Measurements from ENCODE around the gene OR5F1.

The OR5F1 gene

DNA sequence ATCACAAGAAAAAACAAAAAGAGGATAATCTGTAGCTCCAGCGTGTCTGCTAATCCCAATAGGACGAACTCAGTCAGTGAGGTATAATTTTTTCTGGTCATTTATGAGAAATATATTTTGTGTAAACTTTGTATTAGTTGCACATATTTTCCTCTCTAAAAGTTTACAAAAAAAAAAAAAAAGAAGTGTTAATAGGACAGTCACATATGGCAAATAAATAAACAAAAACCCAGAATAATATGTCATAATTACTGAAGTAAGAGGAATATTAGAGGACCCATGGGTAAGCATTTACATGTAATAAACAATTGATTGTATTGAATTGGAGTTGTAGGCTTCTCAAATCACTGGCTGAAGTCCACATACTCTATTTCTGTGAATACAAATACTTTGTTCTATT lies at the start of gene OR5F1:
Gene OR5F1 (minus strand): TSS at position 101 of the 400 bp plus-strand sequence. CDS start 0 bp downstream, at position 101.
- DNase-seq (ENCODE audit: low spot score) = no peak

DNA sequence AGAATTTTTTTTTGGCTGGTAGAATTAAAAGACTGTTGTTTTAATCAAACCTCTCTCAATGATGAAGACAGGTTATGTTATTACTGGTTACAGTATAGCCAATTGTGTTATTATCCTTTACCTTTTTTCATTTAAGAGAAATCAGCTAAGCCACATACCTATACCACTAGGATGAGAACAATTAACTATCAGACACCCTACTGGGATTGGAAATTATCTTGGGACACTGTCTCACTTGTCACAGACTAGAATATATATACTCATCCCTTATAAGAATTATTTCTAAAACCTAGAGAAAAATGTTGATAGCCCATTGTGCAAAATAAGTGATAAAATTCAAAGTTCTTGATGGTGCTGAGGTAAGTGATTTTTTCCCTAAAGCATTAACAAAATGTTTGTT lies 32.9 kb upstream of the OR5F1 start, which contains the start of gene OR5AS1:
Gene OR5AS1 (plus strand): TSS at position 301 of the 400 bp plus-strand sequence. CDS start 2,765 bp downstream, outside the sequence.
- DNase-seq (ENCODE audit: low spot score) = no peak

GRCh38 chr11:56013805-56014204 lies 19.4 kb upstream of the OR5F1 start:
- DNase-seq (ENCODE audit: low spot score) = no peak

DNA sequence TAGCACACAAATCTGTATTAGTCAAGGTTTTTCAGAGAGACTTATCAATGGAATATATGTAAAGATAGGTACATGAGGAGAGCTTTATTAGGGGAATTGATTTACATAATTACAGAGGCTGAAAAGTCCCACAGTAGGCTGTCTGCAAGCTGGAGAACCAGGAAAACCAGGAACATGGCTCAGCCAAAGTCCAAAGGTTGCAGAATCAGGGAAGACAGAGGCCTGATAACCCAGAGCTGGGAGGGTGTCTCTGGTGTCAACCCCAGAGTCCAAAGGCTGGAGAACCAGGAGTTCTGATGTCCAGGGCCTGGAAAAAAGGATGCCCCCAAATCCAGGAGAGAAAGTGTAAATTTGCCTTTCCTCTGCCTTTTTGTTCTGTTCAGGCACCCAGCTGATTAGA lies 16.3 kb upstream of the OR5F1 start:
- no peak for DNase-seq (ENCODE audit: low spot score)

- no peak for DNase-seq (ENCODE audit: low spot score)
Observed at GRCh38 chr11:55970935-55971334, 23.5 kb downstream of the OR5F1 start.

DNA sequence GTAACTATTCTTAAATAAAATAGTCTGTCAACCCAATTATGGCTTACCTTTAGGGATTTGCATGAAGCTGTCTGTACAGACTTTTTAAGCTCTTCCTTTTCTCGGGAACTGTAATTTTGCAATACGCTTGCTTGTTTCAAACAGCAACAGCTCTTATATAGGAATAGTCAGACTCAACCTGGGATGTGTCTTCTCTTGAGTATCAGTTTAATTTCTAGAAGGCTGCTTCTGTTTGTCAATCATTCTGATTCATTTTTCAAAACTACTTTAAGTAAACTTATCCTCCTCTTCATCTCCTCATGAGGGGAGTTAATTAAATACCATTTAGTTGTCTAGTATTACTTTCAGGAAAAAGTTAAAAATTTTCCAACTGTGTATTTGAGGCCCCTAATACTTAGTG lies 24.6 kb downstream of the OR5F1 start, which contains the start of gene OR10AG1:
Gene OR10AG1 (minus strand): TSS at position 101 of the 400 bp plus-strand sequence. CDS start 38 bp downstream, at position 63.
- no peak for DNase-seq (ENCODE audit: low spot score)

- DNase-seq (ENCODE audit: low spot score) = no peak
Observed at GRCh38 chr11:55967914-55968313, 26.5 kb downstream of the OR5F1 start.

DNA sequence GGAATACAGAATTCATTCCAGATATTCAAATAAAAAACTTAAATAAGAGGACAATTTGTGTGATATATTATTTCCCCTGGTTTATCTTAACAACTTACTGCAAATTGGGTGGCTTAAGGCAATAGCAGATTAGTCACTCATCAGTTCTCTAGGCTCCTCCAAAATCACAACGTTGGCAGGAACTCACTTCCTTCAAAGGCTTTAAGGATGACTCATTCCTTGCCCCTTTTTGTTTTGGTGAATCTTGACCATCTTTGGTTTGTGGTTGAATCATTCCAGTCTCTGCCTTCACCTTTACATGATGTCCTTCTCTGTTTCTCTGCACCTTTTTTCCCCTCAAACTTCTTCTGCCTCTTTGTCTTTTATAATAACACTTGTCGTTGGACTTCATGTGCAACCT lies 28.0 kb downstream of the OR5F1 start:
- DNase-seq (ENCODE audit: low spot score) = no peak

GRCh38 chr11:55956521-55956920 lies 37.9 kb downstream of the OR5F1 start:
- DNase-seq (ENCODE audit: low spot score) = no peak

DNA sequence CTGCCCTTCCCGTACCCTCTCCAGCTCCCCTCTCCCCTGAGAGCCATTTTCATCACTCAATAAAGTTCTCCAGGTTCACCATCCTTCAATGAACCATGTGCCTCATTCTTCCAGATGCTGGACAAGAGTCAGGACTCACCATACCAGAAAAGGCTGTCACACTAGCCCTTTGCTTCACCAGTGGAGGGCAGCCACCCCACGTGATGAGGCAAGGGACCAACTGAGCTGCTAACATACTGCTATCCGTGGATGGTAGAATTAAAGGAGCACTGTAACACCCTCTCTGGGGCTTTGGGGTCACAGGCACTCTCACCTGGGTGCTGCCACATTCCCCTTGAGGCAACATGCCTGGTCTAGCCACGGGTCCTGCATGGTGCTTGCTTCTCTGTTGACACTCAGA lies 45.1 kb downstream of the OR5F1 start:
- DNase-seq (ENCODE audit: low spot score) = no peak
